HCT116 (cell line): ENCODE results near the gene RFESD.

ENCODE experiments used
- EZH2 ChIP-seq: fragments of 200-600 bp; sonication (generic); IDR thresholded peaks from 2 replicates; pipeline ENCODE4 v1.6.1; 2017; ENCODE audit warnings: antibody characterized with exemption, mixed run types
- FOSL1 ChIP-seq: IDR thresholded peaks from 2 replicates; pipeline ENCODE4 v1.6.1; 2012; ENCODE audit warnings: low read depth
- JUND ChIP-seq: IDR thresholded peaks from 2 replicates; pipeline ENCODE4 v1.6.1; 2012
- TF ChIP-seq, protein P1 (sequence below), 3 experiments: fragments of 200-600 bp in 1 of 3; sonication (generic) in 1 of 3; IDR thresholded peaks in 2 of 3; conservative IDR thresholded peaks in 1 of 3; 2 replicates each; pipeline ENCODE4 v1.5.1; 2012 to 2017; ENCODE audit warnings: low read depth in 2 of 3, low read length in 2 of 3, antibody characterized with exemption in 1 of 3, borderline replicate concordance in 1 of 3, control low read depth in 1 of 3, mild to moderate bottlenecking in 1 of 3, mixed read lengths in 1 of 3, mixed run types in 1 of 3, moderate library complexity in 1 of 3; ENCODE audit not compliant: insufficient read depth in 1 of 3

GRCh38 chr5:95619096-95619495 is 27.5 kb upstream of the RFESD start:
- TF ChIP-seq EZH2 (no peak), JUND (no peak), FOSL1 (no peak)
- TF ChIP-seq, protein P1, sequence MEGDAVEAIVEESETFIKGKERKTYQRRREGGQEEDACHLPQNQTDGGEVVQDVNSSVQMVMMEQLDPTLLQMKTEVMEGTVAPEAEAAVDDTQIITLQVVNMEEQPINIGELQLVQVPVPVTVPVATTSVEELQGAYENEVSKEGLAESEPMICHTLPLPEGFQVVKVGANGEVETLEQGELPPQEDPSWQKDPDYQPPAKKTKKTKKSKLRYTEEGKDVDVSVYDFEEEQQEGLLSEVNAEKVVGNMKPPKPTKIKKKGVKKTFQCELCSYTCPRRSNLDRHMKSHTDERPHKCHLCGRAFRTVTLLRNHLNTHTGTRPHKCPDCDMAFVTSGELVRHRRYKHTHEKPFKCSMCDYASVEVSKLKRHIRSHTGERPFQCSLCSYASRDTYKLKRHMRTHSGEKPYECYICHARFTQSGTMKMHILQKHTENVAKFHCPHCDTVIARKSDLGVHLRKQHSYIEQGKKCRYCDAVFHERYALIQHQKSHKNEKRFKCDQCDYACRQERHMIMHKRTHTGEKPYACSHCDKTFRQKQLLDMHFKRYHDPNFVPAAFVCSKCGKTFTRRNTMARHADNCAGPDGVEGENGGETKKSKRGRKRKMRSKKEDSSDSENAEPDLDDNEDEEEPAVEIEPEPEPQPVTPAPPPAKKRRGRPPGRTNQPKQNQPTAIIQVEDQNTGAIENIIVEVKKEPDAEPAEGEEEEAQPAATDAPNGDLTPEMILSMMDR (IDR thresholded peaks at IDR 0.05 in 2 of 3, conservative IDR thresholded peaks at IDR 0.05 in 1 of 3; ENCODE audit: borderline replicate concordance in 1 of 3, insufficient read depth in 1 of 3, low read depth in 2 of 3, low read length in 2 of 3) = no peak
